Vagina (tissue), 2 donors: ENCODE results near the gene SWAP70. TPM values are rescaled to one million over a fixed set of nuclear protein-coding genes. Genes with fewer than 3 reads are reported as not detected.

Experiments
- DNase-seq, 2 donors: peaks; one replicate each; pipeline ENCODE4 v3.0.0-alpha.2; 2017; ENCODE audit errors: extremely low spot score in 2 of 2
- H3K27ac ChIP-seq: fragments of 200-600 bp; sonication (generic); one replicate; pipeline ENCODE4 v1.5.1; 2019
- H3K27me3 ChIP-seq: fragments of 200-600 bp; sonication (generic); one replicate; pipeline ENCODE4 v1.5.1; 2019
- H3K36me3 ChIP-seq, 2 donors: fragments of 200-600 bp; sonication (generic); one replicate each; pipeline ENCODE4 v1.5.1; 2017 to 2019
- H3K4me1 ChIP-seq: fragments of 200-600 bp; sonication (generic); one replicate; pipeline ENCODE4 v1.5.1; 2019
- H3K4me3 ChIP-seq, 2 donors: fragments of 200-600 bp; sonication (generic); 1 replicate in 1 of 2; 2 replicates in 1 of 2; pipeline ENCODE4 v1.5.1; 2016 to 2019
- H3K9me3 ChIP-seq: fragments of 200-600 bp; sonication (generic); one replicate; pipeline ENCODE4 v1.5.1; 2019
- CTCF ChIP-seq, 3 experiments: fragments of 450-650 bp in 2 of 3; fragments of 200-600 bp in 1 of 3; sonication (generic) in 1 of 3; IDR thresholded peaks; one replicate each; pipeline ENCODE4 v1.5.1; 2017 to 2019; ENCODE audit warnings: antibody characterized with exemption in 3 of 3, mild to moderate bottlenecking in 2 of 3, moderate library complexity in 2 of 3
- POLR2A ChIP-seq, 2 donors: fragments of 450-650 bp; IDR thresholded peaks; one replicate each; pipeline ENCODE4 v1.6.1; 2017; ENCODE audit warnings: antibody characterized with exemption in 2 of 2, mild to moderate bottlenecking in 2 of 2, moderate library complexity in 2 of 2
- POLR2AphosphoS5 ChIP-seq, 2 donors: sonication (generic); formaldehyde crosslinking; IDR thresholded peaks; one replicate each; pipeline ENCODE4 v1.9.0; 2017; ENCODE audit warnings: antibody characterized with exemption in 2 of 2, mild to moderate bottlenecking in 2 of 2, low read depth in 1 of 2; ENCODE audit not compliant: insufficient read depth in 1 of 2
- intact Hi-C: fragments of 100-400 bp; cut with DNase I; formaldehyde crosslinking; loops from one replicate; pipeline ENCODE4 v1.15.1; 2023
- total RNA-seq: library from RNA; depleted of rRNA; stranded (reverse); fragments of >200 nt; gene quantifications from one replicate; pipeline ENCODE4 v1.2.3, GENCODE V29; 2016

Gene SWAP70
- total RNA-seq, 1 donor from 2014 or later, result 32.2 TPM

DNA sequence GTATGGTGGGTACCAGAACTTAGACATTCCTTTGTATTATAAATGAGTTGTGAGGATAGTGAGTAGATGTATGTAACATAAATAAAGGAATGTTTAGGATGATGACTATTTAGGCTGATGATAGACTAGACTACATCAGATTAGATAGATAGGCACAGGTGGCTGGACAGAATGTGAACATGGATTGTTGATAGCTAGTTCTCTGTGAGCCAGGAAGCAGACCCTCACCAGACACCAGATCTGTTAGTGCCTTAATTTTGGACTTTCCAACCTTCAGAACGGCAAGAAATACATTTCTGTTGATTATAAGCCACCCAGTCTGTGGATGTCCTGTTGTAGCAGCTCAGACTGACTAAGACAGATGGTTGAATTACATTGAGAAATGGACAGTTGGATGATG is 99.4 kb downstream of the SWAP70 start:
- H3K27ac ChIP-seq, result peak overlapping the region; percentile 53
- H3K4me3 ChIP-seq, result no peak overlapping the region
- H3K4me1 ChIP-seq, result peaks cover 60% of the 10 kb centered on the region
- intact Hi-C loops, result no loop called here
- TF ChIP-seq CTCF (IDR thresholded peaks at IDR 0.05) (no peak), POLR2A (IDR thresholded peaks at IDR 0.05) (no peak), POLR2AphosphoS5 (IDR thresholded peaks at IDR 0.05; ENCODE audit: insufficient read depth in 1 of 2, low read depth in 1 of 2) (no peak)
- H3K36me3 ChIP-seq, result no peaks in the 10 kb centered on the region
- H3K9me3 ChIP-seq, result no peaks in the 10 kb centered on the region
- DNase-seq, result no peak
- H3K27me3 ChIP-seq, result no peaks in the 10 kb centered on the region

DNA sequence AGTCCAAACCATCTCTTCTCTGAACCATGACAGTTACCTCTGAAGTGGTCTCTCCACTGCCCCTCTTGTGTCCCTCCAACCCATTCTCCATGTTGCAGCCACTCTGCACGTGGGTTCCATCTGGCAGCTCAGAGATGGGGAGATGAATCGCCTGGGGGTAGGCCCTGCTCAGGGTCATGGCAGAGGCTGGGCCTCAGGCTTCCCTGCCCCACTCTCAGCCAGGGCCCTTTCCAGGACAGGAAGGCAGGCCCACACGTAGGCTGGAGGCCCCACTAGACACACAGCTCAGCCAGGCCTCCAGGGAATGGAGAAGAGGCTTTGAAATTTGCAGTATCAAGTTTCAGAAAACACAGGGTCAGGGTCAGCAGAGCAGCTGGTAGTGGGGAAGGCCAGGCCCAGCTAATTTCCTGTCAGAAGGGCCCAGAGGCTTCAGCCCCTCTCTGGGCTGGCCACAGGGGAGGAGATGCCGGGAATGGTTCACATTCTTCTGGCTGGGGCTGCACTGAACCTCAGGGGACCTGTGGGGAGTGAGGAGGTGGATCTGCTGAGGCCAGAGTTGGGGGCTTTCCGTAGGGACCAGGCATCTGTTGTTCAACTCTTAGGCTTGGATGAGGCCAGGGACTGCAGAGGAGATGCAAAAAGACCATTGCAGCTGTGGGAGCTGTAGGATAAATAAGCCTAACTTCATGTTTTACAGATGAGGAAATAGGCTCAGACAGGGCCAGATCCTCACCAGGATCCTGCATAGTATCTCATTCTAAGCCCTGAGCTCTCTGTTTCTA is 101.6 kb downstream of the SWAP70 start:
- TF ChIP-seq CTCF (IDR thresholded peaks at IDR 0.05) (no peak), POLR2AphosphoS5 (IDR thresholded peaks at IDR 0.05; ENCODE audit: insufficient read depth in 1 of 2, low read depth in 1 of 2) (peak in 1 of 2 donors; percentile 54), POLR2A (IDR thresholded peaks at IDR 0.05) (no peak)
- no peaks in the 10 kb centered on the region for H3K9me3 ChIP-seq
- intact Hi-C loops, result no loop called here
- no peaks in the 10 kb centered on the region for H3K36me3 ChIP-seq
- H3K4me3 ChIP-seq, result no peak overlapping the region
- no peaks in the 10 kb centered on the region for H3K27me3 ChIP-seq
- no peak for DNase-seq
- H3K27ac ChIP-seq, result peak overlapping the region; percentile 53
- peaks cover 43% of the 10 kb centered on the region for H3K4me1 ChIP-seq

- no peaks in the 10 kb centered on the region for H3K9me3 ChIP-seq
- DNase-seq, result no peak
- H3K27me3 ChIP-seq, result no peaks in the 10 kb centered on the region
- no peak overlapping the region for H3K27ac ChIP-seq
- no peaks in the 10 kb centered on the region for H3K36me3 ChIP-seq
- TF ChIP-seq POLR2A (IDR thresholded peaks at IDR 0.05) (no peak), CTCF (IDR thresholded peaks at IDR 0.05) (no peak), POLR2AphosphoS5 (IDR thresholded peaks at IDR 0.05; ENCODE audit: insufficient read depth in 1 of 2, low read depth in 1 of 2) (no peak)
- intact Hi-C loops, result no loop called here
- H3K4me1 ChIP-seq, result peaks cover 20% of the 10 kb centered on the region
- no peak overlapping the region for H3K4me3 ChIP-seq
These were observed 105.7 kb downstream of the SWAP70 start for GRCh38 chr11:9769621-9770020.

GRCh38 chr11:9771071-9771511 is 107.2 kb downstream of the SWAP70 start:
- no peak for TF ChIP-seq CTCF (IDR thresholded peaks at IDR 0.05)
- TF ChIP-seq POLR2A (IDR thresholded peaks at IDR 0.05), result no peak
- no peak for TF ChIP-seq POLR2AphosphoS5 (IDR thresholded peaks at IDR 0.05; ENCODE audit: insufficient read depth in 1 of 2, low read depth in 1 of 2)
- no peaks in the 10 kb centered on the region for H3K27me3 ChIP-seq
- intact Hi-C loops, result no loop called here
- H3K4me1 ChIP-seq, result peaks cover 20% of the 10 kb centered on the region
- no peak overlapping the region for H3K4me3 ChIP-seq
- H3K27ac ChIP-seq, result no peak overlapping the region
- no peaks in the 10 kb centered on the region for H3K36me3 ChIP-seq
- no peaks in the 10 kb centered on the region for H3K9me3 ChIP-seq
- DNase-seq, result no peak

- H3K4me1 ChIP-seq, result peaks cover 17% of the 10 kb centered on the region
- TF ChIP-seq POLR2AphosphoS5 (IDR thresholded peaks at IDR 0.05; ENCODE audit: insufficient read depth in 1 of 2, low read depth in 1 of 2) (no peak), CTCF (IDR thresholded peaks at IDR 0.05) (no peak), POLR2A (IDR thresholded peaks at IDR 0.05) (no peak)
- no peak overlapping the region for H3K27ac ChIP-seq
- no peaks in the 10 kb centered on the region for H3K27me3 ChIP-seq
- H3K4me3 ChIP-seq, result no peak overlapping the region
- no peaks in the 10 kb centered on the region for H3K36me3 ChIP-seq
- no peaks in the 10 kb centered on the region for H3K9me3 ChIP-seq
- intact Hi-C loops, result no loop called here
- DNase-seq, result no peak
These were observed 108.3 kb downstream of the SWAP70 start for GRCh38 chr11:9772218-9772617.
